GM12878 (cell line): Measurements from ENCODE around the gene SLC3A2. TPM values are rescaled to one million over a fixed set of nuclear protein-coding genes. Genes with fewer than 3 reads are reported as not detected.

Experiments
- ATAC-seq: fragments of 200-7000 bp; cut with Tn5 transposase; 3 replicates; pipeline ENCODE4 v1.9.1; 2020; ENCODE audit warnings: mild to moderate bottlenecking, moderate library complexity
- BruUV-seq: library from RNA; stranded (reverse); fragments of 400-500 nt; replicated peaks from 2 replicates; lab custom pipeline; 2021; lab: Mats Ljungman, UMichigan
- CTCF ChIA-PET: fragments of 300-600 bp; sonication (Branson Sonifier 250); formaldehyde crosslinking; extraction: SDS; loops from one replicate; lab custom pipeline; 2021; ENCODE audit warnings: inconsistent platforms; lab: Yijun Ruan, JAX
- POLR2A ChIA-PET: fragments of 350-600 bp; formaldehyde crosslinking; extraction: SDS; loops from one replicate; lab custom pipeline; 2021; ENCODE audit warnings: inconsistent platforms; lab: Charles Lee
- RAD21 ChIA-PET: fragments of 300-600 bp; sonication (Branson Sonifier 250); formaldehyde crosslinking; loops from one replicate; lab custom pipeline; 2023; ENCODE audit warnings: antibody characterized with exemption; ENCODE audit not compliant: unreplicated experiment; lab: Charles Lee
- SMC1A ChIA-PET: fragments of 300-600 bp; sonication (Branson Sonifier 250); formaldehyde crosslinking; loops from one replicate; lab custom pipeline; 2023; ENCODE audit not compliant: unreplicated experiment, uncharacterized antibody; lab: Charles Lee
- DNase-seq: peaks from one replicate; pipeline ENCODE4 v3.0.0-alpha.2; 2011; ENCODE audit warnings: low read depth, low spot score
- FAIRE-seq: peaks from 3 replicates; lab custom pipeline; 2011; peaks lifted over from hg19 to GRCh38; lab: Jason Lieb, UNC
- H2AFZ ChIP-seq: 2 replicates; pipeline ENCODE4 v1.6.0; 2011; ENCODE audit warnings: low read depth, low read length, control low read depth; ENCODE audit not compliant: control insufficient read depth
- H3K27ac ChIP-seq: 2 replicates; pipeline ENCODE4 v1.5.1; 2011; ENCODE audit warnings: control low read depth; ENCODE audit not compliant: control insufficient read depth, insufficient read depth
- H3K27me3 ChIP-seq, 2 experiments: replicated peaks in 1 of 2; 2 replicates each; pipeline versions ENCODE4 v1.6.0 to v1.6.1; 2011; ENCODE audit warnings: low read length in 1 of 2; ENCODE audit not compliant: control insufficient read depth in 2 of 2, insufficient read depth in 2 of 2
- H3K36me3 ChIP-seq, 2 experiments: 2 replicates each; pipeline ENCODE4 v1.5.1; 2011; ENCODE audit warnings: low read length in 1 of 2; ENCODE audit not compliant: control insufficient read depth in 2 of 2, insufficient read depth in 2 of 2
- H3K4me1 ChIP-seq: 2 replicates; pipeline ENCODE4 v1.6.1; 2011; ENCODE audit warnings: mild to moderate bottlenecking, low read length, moderate library complexity, mixed read lengths; ENCODE audit not compliant: control insufficient read depth, insufficient read depth
- H3K4me2 ChIP-seq: 2 replicates; pipeline ENCODE4 v1.6.0; 2011; ENCODE audit warnings: control low read depth; ENCODE audit not compliant: control insufficient read depth, insufficient read depth
- H3K4me3 ChIP-seq: fragments of 200-600 bp; sonication (generic); 2 replicates; pipeline ENCODE4 v1.5.1; 2016
- H3K79me2 ChIP-seq: 2 replicates; pipeline ENCODE4 v1.6.0; 2011; ENCODE audit warnings: low read length; ENCODE audit not compliant: control insufficient read depth, insufficient read depth
- H3K9ac ChIP-seq: 2 replicates; pipeline ENCODE4 v1.8.0; 2011; ENCODE audit warnings: low read length, control low read depth, mixed read lengths; ENCODE audit not compliant: control insufficient read depth, insufficient read depth
- H3K9me3 ChIP-seq: replicated peaks from 3 replicates; pipeline ENCODE4 v1.5.1; 2011; ENCODE audit warnings: mild to moderate bottlenecking, low read length; ENCODE audit not compliant: control insufficient read depth, insufficient read depth
- H4K20me1 ChIP-seq: 2 replicates; pipeline ENCODE4 v1.6.0; 2011; ENCODE audit not compliant: control insufficient read depth, insufficient read depth
- MEF2A ChIP-seq: IDR thresholded peaks from 2 replicates; pipeline ENCODE4 v1.6.1; 2011; ENCODE audit warnings: low read depth, mild to moderate bottlenecking, low read length, moderate library complexity; ENCODE audit not compliant: insufficient read depth
- NRF1 ChIP-seq: conservative IDR thresholded peaks from 2 replicates; pipeline ENCODE4 v1.6.1; 2011; ENCODE audit warnings: mild to moderate bottlenecking, low read depth, low read length, improper control_type of control experiment
- POLR2A ChIP-seq: IDR thresholded peaks from 2 replicates; pipeline ENCODE4 v1.6.1; 2011; ENCODE audit warnings: low read depth, mild to moderate bottlenecking, low read length
- RUNX3 ChIP-seq: IDR thresholded peaks from 2 replicates; pipeline ENCODE4 v1.6.1; 2012; ENCODE audit warnings: low read length, inconsistent platforms
- WGBS: methylation state at CpG from one replicate; pipeline ENCODE4 v1.1.6; 2016; ENCODE audit warnings: low lambda C conversion rate; ENCODE audit not compliant: insufficient replicate concordance, insufficient coverage; ENCODE audit errors: missing lambda C conversion rate; 5-methylcytosine and 5-hydroxymethylcytosine counted together
- in situ Hi-C: fragments of 300-500 bp; cut with MboI; formaldehyde crosslinking; loops from 9 replicates; pipeline ENCODE4 v1.14.3; 2018; ENCODE audit warnings: mixed read lengths
- intact Hi-C: fragments of 100-400 bp; cut with micrococcal nuclease; formaldehyde crosslinking; loops from one replicate; pipeline ENCODE4 v1.14.2; 2022; ENCODE audit not compliant: unreplicated experiment
- polyA plus RNA-seq, 11 experiments: library from polyadenylated mRNA; depleted of rRNA in 4 of 11; unstranded in 6 of 11; stranded (reverse) in 5 of 11; fragments of >200 nt; fragmentation: Nextera tagmentation in 4 of 11; fragmentation: Illumina TruSeq in 1 of 11; extraction: Ambion mirVana in 4 of 11; extraction: Trizol in 1 of 11; gene quantifications; 1 replicate in 1 of 11; 2 replicates in 10 of 11; pipeline versions ENCODE4 v1.2.1 to v1.2.3, GENCODE V29; 2011 to 2016; ENCODE audit warnings: inconsistent platforms in 2 of 11, missing spikeins in 2 of 11, low read depth in 1 of 11
- total RNA-seq, 4 experiments: library from RNA; depleted of rRNA in 3 of 4; stranded (reverse); fragments of >200 nt in 3 of 4; fragmentation: Illumina TruSeq in 1 of 4; extraction: Trizol in 1 of 4; gene quantifications; 2 replicates each; pipeline versions ENCODE4 v1.2.1 to v1.2.3, GENCODE V29; 2013 to 2021

Gene SLC3A2
- total and polyA plus RNA-seq, 10 of the 15 experiments (the other 5 are each of a cell fraction or from before 2014, with no cell fraction given), result 6.9 to 158 (median 106) TPM

DNA sequence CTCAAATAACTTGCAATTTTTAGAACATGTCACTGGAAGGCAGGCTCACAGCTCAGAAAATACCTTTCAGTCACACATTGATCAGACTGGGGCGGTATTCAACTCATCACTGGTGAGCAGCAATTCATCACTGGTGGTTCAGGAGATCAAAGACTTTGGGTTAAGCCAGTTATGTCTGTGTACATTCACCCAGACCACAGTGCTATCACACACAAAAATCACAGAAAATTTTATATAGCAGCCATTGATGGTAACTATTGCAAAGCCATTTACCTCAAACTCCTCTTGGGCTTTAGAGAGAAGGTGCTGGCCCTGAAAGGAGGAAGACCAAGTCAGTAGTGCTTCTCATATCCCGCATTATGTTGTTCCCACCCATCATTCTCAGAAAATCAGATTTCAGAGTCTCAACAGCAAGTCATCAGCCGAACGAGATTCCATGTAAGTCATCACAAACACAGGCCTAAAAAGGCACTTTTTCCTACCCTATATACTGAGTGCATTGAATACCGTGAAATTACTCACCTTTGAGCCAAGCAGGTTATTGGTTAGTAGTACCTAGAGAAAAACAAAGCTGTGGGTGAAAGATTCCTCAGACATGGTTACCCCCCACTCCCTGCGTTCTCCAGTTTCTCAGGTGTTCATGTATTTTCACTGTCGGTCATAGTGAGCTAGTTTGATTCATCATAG, 27.3 kb upstream of the SLC3A2 start:
- H3K27me3 ChIP-seq, result no peaks in the 10 kb centered on the region
- no peak for ATAC-seq
- intact Hi-C loops (no loop called here), in situ Hi-C loops (no loop called here)
- H3K36me3 ChIP-seq, result peaks cover 17 to 32% of the 10 kb centered on the region in 2 experiments
- H4K20me1 ChIP-seq, result 0 out of 2 replicates have a peak, but pooled peaks cover 3% of the 10 kb centered on the region
- no peak for FAIRE-seq
- H3K27ac ChIP-seq, result peak overlapping the region; percentile 61; the same call in 1 of the 2 replicates
- peak overlapping the region; percentile 88 for H3K9ac ChIP-seq
- H3K79me2 ChIP-seq, result peaks cover 70% of the 10 kb centered on the region
- H3K4me2 ChIP-seq, result peak overlapping the region; percentile 94
- ChIA-PET RAD21 (interaction anchor here (1.0 to 3.6 kb wide), 6 partner anchors 10 to 241 kb away, joined by 3 to 31 read pairs (median 4); partner anchors contain the start of genes C11orf98, CSKMT, EML3 and TMEM179B), CTCF (interaction anchor here (0.6 to 5.9 kb wide), 8 partner anchors 8 to 310 kb away, joined by 3 to 68 read pairs (median 4); partner anchors contain the start of gene TMEM179B), POLR2A (interaction anchor here (0.5 to 7.8 kb wide), 17 partner anchors 8 to 188 kb away, joined by 3 to 92 read pairs (median 6); partner anchors contain the start of genes C11orf98, CSKMT, SLC3A2 and STX5), SMC1A (interaction anchor here (0.9 to 5.2 kb wide), 15 partner anchors 8 to 186 kb away, joined by 3 to 36 read pairs (median 5); partner anchors contain the start of genes SLC3A2, STX5, TEX54 and WDR74)
- H2AFZ ChIP-seq, result no peak overlapping the region
- DNase-seq, result no peak
- peak; percentile 17; the same call in 1 of the 2 replicates for TF ChIP-seq RUNX3
- no peak for TF ChIP-seq MEF2A
- TF ChIP-seq NRF1, result no peak
- peak; percentile 45 for TF ChIP-seq POLR2A
- H3K9me3 ChIP-seq, result no peaks in the 10 kb centered on the region
- WGBS, result 10% methylated on average over 7 of the region's 7 CpGs
- H3K4me3 ChIP-seq, result peak overlapping the region; percentile 91
- H3K4me1 ChIP-seq, result peaks cover 17% of the 10 kb centered on the region
- BruUV-seq, result no TSS peak
